ENCODE measurements around the gene GRPEL1.
A peak's percentile ranks its signal among the peaks of the same experiment; 100 is the strongest.
"Not testable (repeated sequence)": the region's sequence is repeated elsewhere in the genome, so short reads cannot be mapped to it uniquely, and the experiment has no call there.

The GRPEL1 gene

GRCh38 chr4:7089213-7089986, 21.5 kb upstream of the GRPEL1 start:
- DNase-seq, result no peak

- no peak for DNase-seq
Measured at GRCh38 chr4:7087036-7087435, 19.2 kb upstream of the GRPEL1 start.

- DNase-seq, result no peak
Measured at GRCh38 chr4:7086384-7086783, 18.5 kb upstream of the GRPEL1 start.

- not testable (repeated sequence) for DNase-seq
Measured at GRCh38 chr4:7084564-7084961, 16.7 kb upstream of the GRPEL1 start.

- DNase-seq, result no peak
Measured at GRCh38 chr4:7083597-7084563, 16.0 kb upstream of the GRPEL1 start.

GRCh38 chr4:7079909-7080308, 12.0 kb upstream of the GRPEL1 start:
- not testable (repeated sequence) for DNase-seq

- not testable (repeated sequence) for DNase-seq
Measured at GRCh38 chr4:7079483-7079882, 11.6 kb upstream of the GRPEL1 start.

GRCh38 chr4:7078025-7078424, 10.2 kb upstream of the GRPEL1 start:
- DNase-seq, result no peak

GRCh38 chr4:7077371-7077770, 9.5 kb upstream of the GRPEL1 start:
- no peak for DNase-seq

- DNase-seq, result no peak
Measured at GRCh38 chr4:7076696-7077082, 8.8 kb upstream of the GRPEL1 start.

- DNase-seq, result no peak
Measured at GRCh38 chr4:7075962-7076695, 8.3 kb upstream of the GRPEL1 start.

- no peak for DNase-seq
Measured at GRCh38 chr4:7074426-7074825, 6.6 kb upstream of the GRPEL1 start.

GRCh38 chr4:7073526-7074390, 5.9 kb upstream of the GRPEL1 start:
- DNase-seq, result no peak

GRCh38 chr4:7073059-7073458, 5.2 kb upstream of the GRPEL1 start:
- no peak for DNase-seq

- DNase-seq, result peak; percentile 48
Measured at GRCh38 chr4:7070729-7071511, 3.1 kb upstream of the GRPEL1 start.

GRCh38 chr4:7068883-7069282, 1.0 kb upstream of the GRPEL1 start:
- DNase-seq, result no peak

- no peak for DNase-seq
Measured at GRCh38 chr4:7068279-7068842, 497 bp upstream of the GRPEL1 start.

GRCh38 chr4:7067126-7067451, 775 bp downstream of the GRPEL1 start:
- no peak for DNase-seq

GRCh38 chr4:7066493-7066892, 1.4 kb downstream of the GRPEL1 start:
- DNase-seq, result no peak

- DNase-seq, result no peak
Measured at GRCh38 chr4:7066006-7066405, 1.9 kb downstream of the GRPEL1 start.

- no peak for DNase-seq
Measured at GRCh38 chr4:7063362-7063761, 4.5 kb downstream of the GRPEL1 start.

All from GF-D8 (cell line).